Stimulated activated CD4-positive, alpha-beta T cell treated with anti-CD3 and anti-CD28 coated beads, TNF-alpha, amount 100 ng/mL, for 4 hours (primary cell): ENCODE measurements around the gene RGPD6.
"Not testable (repeated sequence)": the region's sequence is repeated elsewhere in the genome, so short reads cannot be mapped to it uniquely, and the experiment has no call there.

Experiments used
- DNase-seq, 3 experiments: peaks; one replicate each; pipeline ENCODE4 v3.0.0-alpha.2; 2020; ENCODE audit warnings: low read depth in 3 of 3

The RGPD6 gene

GRCh38 chr2:110576763-110577416 lies at the start of gene RGPD6:
Gene RGPD6 (minus strand): TSS chr2:110577222. CDS start chr2:110577024, 198 bp downstream.
- DNase-seq = not testable (repeated sequence)

- not testable (repeated sequence) for DNase-seq
These were observed 42.4 kb upstream of the RGPD6 start for GRCh38 chr2:110619326-110619939.

GRCh38 chr2:110613927-110614326 lies 36.9 kb upstream of the RGPD6 start:
- not testable (repeated sequence) for DNase-seq

GRCh38 chr2:110610613-110611250 lies 33.7 kb upstream of the RGPD6 start:
- peak in 2 of 3 experiments; percentile 12 to 14 for DNase-seq

- DNase-seq = not testable (repeated sequence)
These were observed 33.0 kb upstream of the RGPD6 start for GRCh38 chr2:110609843-110610612.

GRCh38 chr2:110608788-110609502 lies 31.9 kb upstream of the RGPD6 start:
- DNase-seq = not testable (repeated sequence)

- DNase-seq = not testable (repeated sequence)
These were observed 28.0 kb upstream of the RGPD6 start for GRCh38 chr2:110605057-110605456.

GRCh38 chr2:110603917-110604591 lies 27.0 kb upstream of the RGPD6 start:
- not testable (repeated sequence) for DNase-seq

GRCh38 chr2:110602139-110602538 lies 25.1 kb upstream of the RGPD6 start:
- DNase-seq = not testable (repeated sequence)

GRCh38 chr2:110591973-110592372 lies 15.0 kb upstream of the RGPD6 start:
- DNase-seq = not testable (repeated sequence)

- DNase-seq = not testable (repeated sequence)
These were observed 12.8 kb upstream of the RGPD6 start for GRCh38 chr2:110589677-110590330.

- not testable (repeated sequence) for DNase-seq
These were observed 11.5 kb upstream of the RGPD6 start for GRCh38 chr2:110588520-110588919.

GRCh38 chr2:110579216-110579965 lies 2.4 kb upstream of the RGPD6 start:
- DNase-seq = not testable (repeated sequence)

- not testable (repeated sequence) for DNase-seq
These were observed 1.4 kb upstream of the RGPD6 start for GRCh38 chr2:110578429-110578828.

GRCh38 chr2:110499755-110500377 lies 77.2 kb downstream of the RGPD6 start:
- DNase-seq = not testable (repeated sequence)

- DNase-seq = not testable (repeated sequence)
These were observed 81.0 kb downstream of the RGPD6 start for GRCh38 chr2:110496027-110496426.

- not testable (repeated sequence) for DNase-seq
These were observed 82.5 kb downstream of the RGPD6 start for GRCh38 chr2:110494488-110494887.

- not testable (repeated sequence) for DNase-seq
These were observed 88.0 kb downstream of the RGPD6 start for GRCh38 chr2:110488991-110489390.

- not testable (repeated sequence) for DNase-seq
These were observed 94.3 kb downstream of the RGPD6 start for GRCh38 chr2:110482697-110483096.
